Stimulated activated CD4-positive, alpha-beta T cell treated with anti-CD3 and anti-CD28 coated beads, TNF-alpha, amount 100 ng/mL, for 24 hours (primary cell): ENCODE results near the gene CRK.
A peak's percentile ranks its signal among the peaks of the same experiment; 100 is the strongest.

Experiments
- DNase-seq, 3 experiments: peaks; one replicate each; pipeline ENCODE4 v3.0.0-alpha.2; 2020; ENCODE audit warnings: low read depth in 3 of 3

Gene CRK

GRCh38 chr17:1455797-1456599 lies at the start of gene CRK:
CRK (minus strand) TSS chr17:1456232; CDS start chr17:1456117, 115 bp downstream.
- DNase-seq: peak; percentile 97 to 98 (median 97)

GRCh38 chr17:1505586-1505985 lies 49.6 kb upstream of the CRK start:
- DNase-seq: no peak

- no peak for DNase-seq
Observed at GRCh38 chr17:1504866-1505265, 48.8 kb upstream of the CRK start.

GRCh38 chr17:1503699-1504098 lies 47.7 kb upstream of the CRK start:
- no peak for DNase-seq

GRCh38 chr17:1498869-1499268 lies 42.8 kb upstream of the CRK start:
- DNase-seq: no peak

GRCh38 chr17:1498233-1498632 lies 42.2 kb upstream of the CRK start:
- DNase-seq: no peak

- no peak for DNase-seq
Observed at GRCh38 chr17:1497831-1498230, 41.8 kb upstream of the CRK start.

GRCh38 chr17:1496869-1497268 lies 40.8 kb upstream of the CRK start:
- no peak for DNase-seq

GRCh38 chr17:1495265-1495989 lies 39.4 kb upstream of the CRK start:
- DNase-seq: no peak

GRCh38 chr17:1494736-1495253 lies 38.8 kb upstream of the CRK start:
- no peak for DNase-seq

- DNase-seq: no peak
Observed at GRCh38 chr17:1494203-1494602, 38.2 kb upstream of the CRK start.

- DNase-seq: no peak
Observed at GRCh38 chr17:1493291-1493980, 37.4 kb upstream of the CRK start.

- no peak for DNase-seq
Observed at GRCh38 chr17:1492249-1493206, 36.5 kb upstream of the CRK start, which contains the start of gene MYO1C. MYO1C (minus strand) TSS chr17:1492686; CDS start chr17:1492487, 199 bp downstream.

- DNase-seq: peak in 1 of 3 experiments; percentile 44
Observed at GRCh38 chr17:1491443-1492248, 35.6 kb upstream of the CRK start.

- peak in 2 of 3 experiments; percentile 48 to 77 for DNase-seq
Observed at GRCh38 chr17:1490643-1491442, 34.8 kb upstream of the CRK start.

GRCh38 chr17:1488826-1489270 lies 32.8 kb upstream of the CRK start:
- DNase-seq: no peak

- DNase-seq: peak in 2 of 3 experiments; percentile 42 to 61
Observed at GRCh38 chr17:1487939-1488825, 32.1 kb upstream of the CRK start.
